GM21381 (cell line): Measurements from ENCODE around the gene SP3.

ENCODE experiments used
- ATAC-seq: cut with Tn5 transposase; IDR thresholded peaks from one replicate; pipeline ENCODE4 v1.9.1; 2021; ENCODE audit warnings: mild to moderate bottlenecking, moderate library complexity; ENCODE audit not compliant: unreplicated experiment

Gene SP3

GRCh38 chr2:173968551-173968950, 3.4 kb upstream of the SP3 start:
- ATAC-seq = no peak

GRCh38 chr2:173966274-173967098, 1.3 kb upstream of the SP3 start:
- ATAC-seq = no peak

GRCh38 chr2:173964565-173965371, 405 bp downstream of the SP3 start:
- ATAC-seq = peak; percentile 24

GRCh38 chr2:173963817-173964564, 1.2 kb downstream of the SP3 start:
- ATAC-seq = peak; percentile 53

- ATAC-seq = peak; percentile 13
Measured at GRCh38 chr2:173963323-173963816, 1.8 kb downstream of the SP3 start.

- no peak for ATAC-seq
Measured at GRCh38 chr2:173962583-173963110, 2.5 kb downstream of the SP3 start.

- no peak for ATAC-seq
Measured at GRCh38 chr2:173962031-173962430, 3.1 kb downstream of the SP3 start.

GRCh38 chr2:173961346-173961705, 3.8 kb downstream of the SP3 start:
- no peak for ATAC-seq

- ATAC-seq = no peak
Measured at GRCh38 chr2:173959909-173960308, 5.3 kb downstream of the SP3 start.

- no peak for ATAC-seq
Measured at GRCh38 chr2:173959358-173959884, 5.8 kb downstream of the SP3 start.

GRCh38 chr2:173958198-173958846, 6.9 kb downstream of the SP3 start:
- no peak for ATAC-seq

- ATAC-seq = no peak
Measured at GRCh38 chr2:173957517-173957916, 7.7 kb downstream of the SP3 start.

GRCh38 chr2:173956454-173956853, 8.7 kb downstream of the SP3 start:
- ATAC-seq = no peak

GRCh38 chr2:173955867-173956266, 9.3 kb downstream of the SP3 start:
- ATAC-seq = no peak

- no peak for ATAC-seq
Measured at GRCh38 chr2:173955004-173955403, 10.2 kb downstream of the SP3 start.

- no peak for ATAC-seq
Measured at GRCh38 chr2:173953047-173953424, 12.1 kb downstream of the SP3 start.

- ATAC-seq = no peak
Measured at GRCh38 chr2:173952267-173953046, 12.7 kb downstream of the SP3 start.

- no peak for ATAC-seq
Measured at GRCh38 chr2:173948842-173949241, 16.3 kb downstream of the SP3 start.

- ATAC-seq = no peak
Measured at GRCh38 chr2:173948198-173948597, 17.0 kb downstream of the SP3 start.

GRCh38 chr2:173947131-173947530, 18.0 kb downstream of the SP3 start:
- ATAC-seq = no peak
